T-cell (primary cell): ENCODE data around the gene PKD1L1. TPM values are rescaled to one million over a fixed set of nuclear protein-coding genes. Genes with fewer than 3 reads are reported as not detected.

Source experiments
- ATAC-seq, 4 experiments: fragments of 200-7000 bp in 3 of 4; fragments of 150-1000 bp in 1 of 4; cut with Tn5 transposase; replicated peaks in 1 of 4; 1 replicate in 3 of 4; 2 replicates in 1 of 4; pipeline ENCODE4 v1.10.0; 2021; ENCODE audit warnings: moderate library complexity in 3 of 4, mild to moderate bottlenecking in 2 of 4, moderate number of reproducible peaks in 1 of 4
- CTCF ChIA-PET, 2 donors: fragments of 300-600 bp; sonication (Branson Sonifier 250); formaldehyde crosslinking; loops; one replicate each; lab custom pipeline; 2022; ENCODE audit warnings: antibody characterized with exemption in 2 of 2; lab: Charles Lee
- POLR2A ChIA-PET, 2 donors: fragments of 300-600 bp; sonication (Branson Sonifier 250); formaldehyde crosslinking; loops; one replicate each; lab custom pipeline; 2022; ENCODE audit warnings: antibody characterized with exemption in 2 of 2; lab: Charles Lee
- DNase-seq, 35 experiments: peaks; one replicate each; pipeline versions ENCODE4 v3.0.0 to v3.0.0-alpha.2; 2013 to 2023
- H3K27ac ChIP-seq: one replicate; pipeline ENCODE4 v1.5.1; 2013; ENCODE audit warnings: low read length
- H3K27me3 ChIP-seq, 2 experiments: replicated peaks in 1 of 2; 1 replicate in 1 of 2; 2 replicates in 1 of 2; pipeline versions ENCODE4 v1.6.1 to v1.7.0; 2013; ENCODE audit warnings: low read length in 1 of 2, mixed read lengths in 1 of 2; ENCODE audit not compliant: control insufficient read depth in 2 of 2, insufficient read depth in 2 of 2; ENCODE audit errors: extremely low read depth in 1 of 2
- H3K36me3 ChIP-seq, 2 donors: 1 replicate in 1 of 2; 2 replicates in 1 of 2; pipeline versions ENCODE4 v1.6.1 to v1.7.0; 2013; ENCODE audit warnings: low read length in 1 of 2; ENCODE audit not compliant: control insufficient read depth in 2 of 2, insufficient read depth in 1 of 2; ENCODE audit errors: extremely low read depth in 1 of 2
- H3K4me1 ChIP-seq, 2 experiments: 1 replicate in 1 of 2; 2 replicates in 1 of 2; pipeline versions ENCODE4 v1.6.1 to v1.7.0; 2013; ENCODE audit warnings: low read length in 2 of 2, mixed read lengths in 1 of 2; ENCODE audit not compliant: insufficient read depth in 2 of 2, control insufficient read depth in 1 of 2; ENCODE audit errors: extremely low read depth in 1 of 2
- H3K4me3 ChIP-seq, 2 donors: 1 replicate in 1 of 2; 2 replicates in 1 of 2; pipeline versions ENCODE4 v1.5.1 to v1.7.0; 2013; ENCODE audit warnings: mild to moderate bottlenecking in 2 of 2, low read length in 1 of 2, moderate library complexity in 1 of 2; ENCODE audit not compliant: control insufficient read depth in 1 of 2; ENCODE audit errors: extremely low read depth in 1 of 2
- H3K9me3 ChIP-seq: 2 replicates; pipeline ENCODE4 v1.7.0; 2013
- H3K27ac Mint-ChIP-seq, 2 donors: one replicate each; pipeline ENCODE4 v1.8.0; 2020 to 2021; ENCODE audit warnings: mild to moderate bottlenecking in 2 of 2, mixed read lengths in 2 of 2
- H3K27me3 Mint-ChIP-seq, 2 donors: one replicate each; pipeline ENCODE4 v1.8.0; 2021 to 2022; ENCODE audit warnings: mixed read lengths in 2 of 2
- H3K36me3 Mint-ChIP-seq: one replicate; pipeline ENCODE4 v1.8.0; 2021; ENCODE audit warnings: mixed read lengths
- H3K4me1 Mint-ChIP-seq, 3 donors: one replicate each; pipeline ENCODE4 v1.8.0; 2020 to 2022; ENCODE audit warnings: mixed read lengths in 3 of 3, mild to moderate bottlenecking in 1 of 3
- H3K4me3 Mint-ChIP-seq, 3 donors: one replicate each; pipeline ENCODE4 v1.8.0; 2020 to 2022; ENCODE audit warnings: mild to moderate bottlenecking in 3 of 3, mixed read lengths in 3 of 3, moderate library complexity in 3 of 3
- H3K9me3 Mint-ChIP-seq, 3 donors: one replicate each; pipeline ENCODE4 v1.8.0; 2020 to 2022; ENCODE audit warnings: mixed read lengths in 3 of 3
- whole genome bisulfite sequencing: methylation state at CpG from one replicate; pipeline ENCODE4 v1.1.5; 2013; ENCODE audit warnings: missing lambda C conversion rate; ENCODE audit not compliant: insufficient coverage; 5-methylcytosine and 5-hydroxymethylcytosine counted together
- total RNA-seq, 35 experiments: library from RNA in 6 of 35; stranded (reverse) in 6 of 35; fragments of 120-200 nt in 1 of 35; gene quantifications; one replicate each; pipeline versions ENCODE4 v1.2.1 to v1.2.4 and lab custom pipeline; 2013 to 2026

The PKD1L1 gene
- total RNA-seq, 5 donors from 2014 or later (not counting 1 experiment from before 2014, with no cell fraction given), result 0.30 to 0.76 (median 0.38) TPM

DNA sequence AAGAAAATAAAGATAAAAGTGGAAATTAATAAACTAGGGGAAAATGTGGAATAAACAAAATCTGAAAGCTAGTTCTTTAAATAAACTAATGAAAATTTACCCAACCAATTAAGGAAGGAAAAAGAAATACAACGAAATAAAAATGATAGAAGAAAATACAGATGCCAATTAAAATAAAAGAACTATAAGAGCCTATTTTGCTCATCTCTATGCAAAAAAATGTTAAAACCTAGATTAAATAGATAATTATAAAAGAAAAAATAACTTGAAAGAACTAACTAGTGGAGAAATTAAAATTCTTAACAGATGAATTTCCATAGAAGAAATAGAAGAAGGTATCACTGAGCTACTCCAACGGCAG lies 32.7 kb downstream of the PKD1L1 start:
- Mint-ChIP-seq H3K4me3 (no peak overlapping the region), H3K4me1 (no peaks in the 10 kb centered on the region), H3K36me3 (peaks cover 13% of the 10 kb centered on the region), H3K27ac (no peak overlapping the region), H3K9me3 (peaks cover 0 to under 1% (median 0%) of the 10 kb centered on the region in 3 donors), H3K27me3 (peaks cover 2 to 4% of the 10 kb centered on the region in 2 donors)
- WGBS, result no CpG with 5 or more reads among the region's 2 CpGs
- Histone ChIP-seq H3K4me1 (no peaks in the 10 kb centered on the region), H3K9me3 (no peaks in the 10 kb centered on the region), H3K27me3 (peaks cover 0 to 3% of the 10 kb centered on the region in 2 experiments), H3K27ac (no peak overlapping the region), H3K36me3 (no peaks in the 10 kb centered on the region), H3K4me3 (no peak overlapping the region)
- no peak for ATAC-seq
- ChIA-PET CTCF (no interaction called here), POLR2A (no interaction called here)
- DNase-seq, result no peak

DNA sequence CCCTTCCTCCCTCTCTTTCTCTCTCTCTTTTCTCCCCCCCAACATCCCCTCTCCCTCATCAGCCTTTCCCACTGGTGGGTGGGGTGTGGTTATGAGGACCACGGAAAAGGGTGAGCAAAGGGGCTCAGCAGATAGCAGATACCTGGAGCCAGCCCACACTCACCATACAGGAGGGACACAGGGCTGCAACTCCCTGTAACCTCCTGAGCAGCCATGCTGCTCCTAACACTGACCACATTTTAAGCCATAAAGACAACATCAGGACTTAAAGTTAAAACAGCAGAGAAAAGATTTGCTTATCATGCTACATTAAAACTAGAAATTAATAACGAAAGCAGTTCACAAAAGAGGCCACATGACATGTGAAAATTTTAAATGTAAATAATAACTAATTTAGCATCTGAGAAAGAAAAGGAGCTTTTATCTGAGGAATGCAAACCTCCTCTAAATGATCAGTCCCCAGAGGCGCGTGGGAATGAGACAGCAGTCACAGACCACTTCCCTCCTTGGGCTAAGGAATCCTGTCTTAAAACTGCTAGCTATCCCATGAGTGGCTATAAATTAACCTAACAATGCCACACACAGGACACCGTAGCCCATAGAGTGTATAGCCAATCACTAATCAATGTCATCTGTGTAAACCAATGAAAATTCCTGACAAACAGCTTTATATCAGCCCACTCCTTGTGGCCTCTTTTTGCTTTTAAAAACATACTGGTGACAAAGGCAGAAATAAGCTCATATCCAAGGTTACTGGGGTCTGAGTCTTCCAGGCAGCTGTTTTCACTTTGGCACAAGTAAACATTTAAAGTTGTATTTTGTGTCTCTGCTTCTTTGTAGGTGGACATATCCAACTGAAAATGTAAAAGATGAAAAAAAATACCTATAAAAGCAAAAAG lies 33.3 kb downstream of the PKD1L1 start:
- no peaks in the 10 kb centered on the region for H3K36me3 ChIP-seq
- H3K4me3 ChIP-seq, result no peak overlapping the region
- 76% methylated on average over 3 of the region's 5 CpGs for WGBS
- ChIA-PET CTCF (no interaction called here), POLR2A (no interaction called here)
- peaks cover 13% of the 10 kb centered on the region for H3K36me3 Mint-ChIP-seq
- H3K4me1 Mint-ChIP-seq, result no peaks in the 10 kb centered on the region
- H3K9me3 ChIP-seq, result no peaks in the 10 kb centered on the region
- H3K27me3 ChIP-seq, result peaks cover 0 to 3% of the 10 kb centered on the region in 2 experiments
- no peak overlapping the region for H3K27ac ChIP-seq
- H3K27ac Mint-ChIP-seq, result no peak overlapping the region
- H3K4me1 ChIP-seq, result no peaks in the 10 kb centered on the region
- ATAC-seq (no peak), DNase-seq (no peak)
- H3K27me3 Mint-ChIP-seq, result peaks cover 2 to 4% of the 10 kb centered on the region in 2 donors
- no peak overlapping the region for H3K4me3 Mint-ChIP-seq
- no peaks in the 10 kb centered on the region for H3K9me3 Mint-ChIP-seq

DNA sequence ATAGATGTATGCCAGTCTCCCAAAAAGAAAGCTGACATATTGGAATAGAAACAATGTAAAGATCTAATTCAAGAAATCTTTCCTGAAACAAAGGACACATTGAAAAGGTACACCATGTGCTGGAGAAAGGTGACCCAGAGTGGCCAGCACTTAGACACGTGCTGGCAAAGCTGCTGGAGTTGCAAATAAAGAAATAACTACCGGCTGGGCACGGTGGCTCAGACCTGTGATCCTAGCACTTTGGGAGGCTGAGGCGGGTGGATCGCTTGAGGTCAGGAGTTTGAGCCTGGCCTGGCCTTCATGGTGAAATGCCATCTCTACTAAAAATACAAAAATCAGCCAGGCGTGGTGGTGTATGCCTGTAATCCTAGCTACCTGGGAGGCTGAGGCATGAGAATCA lies 35.9 kb downstream of the PKD1L1 start:
- Histone ChIP-seq H3K9me3 (no peaks in the 10 kb centered on the region), H3K4me1 (no peaks in the 10 kb centered on the region), H3K4me3 (no peak overlapping the region), H3K27me3 (peaks cover 0 to 3% of the 10 kb centered on the region in 2 experiments), H3K27ac (no peak overlapping the region), H3K36me3 (no peaks in the 10 kb centered on the region)
- CTCF ChIA-PET, result no interaction called here
- no peak for DNase-seq
- H3K4me1 Mint-ChIP-seq, result no peaks in the 10 kb centered on the region
- ATAC-seq, result no peak
- peaks cover 13% of the 10 kb centered on the region for H3K36me3 Mint-ChIP-seq
- no peaks in the 10 kb centered on the region for H3K9me3 Mint-ChIP-seq
- H3K27ac Mint-ChIP-seq, result no peak overlapping the region
- no peak overlapping the region for H3K4me3 Mint-ChIP-seq
- peaks cover 2 to 4% of the 10 kb centered on the region in 2 donors for H3K27me3 Mint-ChIP-seq
- 81% methylated on average over 2 of the region's 6 CpGs for WGBS
- POLR2A ChIA-PET, result no interaction called here

DNA sequence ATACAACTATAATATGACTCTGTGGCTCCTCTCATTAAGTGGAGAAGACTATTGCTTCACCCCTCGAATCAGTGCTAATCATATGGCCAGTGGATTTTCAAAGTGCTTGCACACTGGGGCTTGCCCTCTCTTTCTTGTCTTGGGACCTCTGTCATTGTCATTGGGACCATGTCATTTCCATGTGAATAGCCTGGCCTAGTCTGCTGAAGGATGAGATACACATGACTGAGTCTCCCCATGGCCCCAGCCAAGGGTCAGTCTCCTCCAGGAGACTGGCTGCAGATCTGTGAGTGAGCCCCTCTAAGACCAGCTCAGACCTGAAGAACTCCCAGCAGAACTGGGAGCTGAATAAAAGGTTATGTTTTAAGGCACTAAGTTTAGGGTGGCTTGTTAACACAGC lies 39.5 kb downstream of the PKD1L1 start:
- Histone ChIP-seq H3K36me3 (no peaks in the 10 kb centered on the region), H3K4me1 (no peaks in the 10 kb centered on the region), H3K27ac (no peak overlapping the region), H3K4me3 (no peak overlapping the region), H3K9me3 (no peaks in the 10 kb centered on the region), H3K27me3 (no peaks in the 10 kb centered on the region)
- DNase-seq (no peak), ATAC-seq (no peak)
- ChIA-PET CTCF (no interaction called here), POLR2A (no interaction called here)
- peaks cover 2 to 4% of the 10 kb centered on the region in 2 donors for H3K27me3 Mint-ChIP-seq
- peaks cover 7% of the 10 kb centered on the region for H3K36me3 Mint-ChIP-seq
- no peaks in the 10 kb centered on the region for H3K9me3 Mint-ChIP-seq
- 67% methylated on average over 1 of the region's 1 CpG for WGBS
- H3K4me1 Mint-ChIP-seq, result no peaks in the 10 kb centered on the region
- H3K4me3 Mint-ChIP-seq, result no peak overlapping the region
- H3K27ac Mint-ChIP-seq, result no peak overlapping the region

DNA sequence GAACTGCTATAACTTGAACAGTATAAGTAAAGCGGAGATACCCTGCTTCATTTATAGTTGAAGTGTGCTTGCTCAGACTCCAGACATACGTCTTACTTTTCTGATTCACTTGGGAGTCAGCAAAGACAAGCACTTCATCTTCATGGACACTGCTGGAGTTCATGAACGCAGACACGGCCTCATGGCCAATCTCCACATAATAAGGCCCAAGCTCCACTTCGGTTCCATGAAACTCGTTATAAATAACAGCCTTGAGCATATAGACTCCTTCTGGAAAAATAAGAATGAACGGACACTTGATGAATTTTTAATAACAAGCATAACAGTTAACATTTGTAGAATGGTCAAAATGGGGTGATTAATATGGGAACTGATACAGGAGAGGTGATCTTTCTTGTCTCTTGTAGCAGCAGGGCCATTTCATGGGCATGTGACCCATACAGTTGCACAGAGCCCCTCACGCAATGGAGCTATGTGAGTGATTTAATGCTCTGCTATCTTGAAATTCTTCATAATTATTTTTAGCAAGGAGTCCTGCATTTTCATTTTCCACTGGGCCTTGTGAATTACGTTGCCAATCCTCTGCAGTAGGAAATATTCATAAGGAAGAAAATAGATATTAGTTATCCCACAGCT lies 40.2 kb downstream of the PKD1L1 start:
- no peaks in the 10 kb centered on the region for H3K9me3 ChIP-seq
- Mint-ChIP-seq H3K27ac (no peak overlapping the region), H3K4me1 (no peaks in the 10 kb centered on the region), H3K36me3 (peaks cover 7% of the 10 kb centered on the region), H3K27me3 (peaks cover 2 to 4% of the 10 kb centered on the region in 2 donors), H3K4me3 (no peak overlapping the region), H3K9me3 (no peaks in the 10 kb centered on the region)
- H3K27ac ChIP-seq, result no peak overlapping the region
- H3K4me1 ChIP-seq, result no peaks in the 10 kb centered on the region
- ChIA-PET POLR2A (no interaction called here), CTCF (no interaction called here)
- no peak for DNase-seq
- ATAC-seq, result no peak
- H3K27me3 ChIP-seq, result no peaks in the 10 kb centered on the region
- H3K36me3 ChIP-seq, result no peaks in the 10 kb centered on the region
- WGBS, result 70% methylated on average over 2 of the region's 9 CpGs
- H3K4me3 ChIP-seq, result no peak overlapping the region

DNA sequence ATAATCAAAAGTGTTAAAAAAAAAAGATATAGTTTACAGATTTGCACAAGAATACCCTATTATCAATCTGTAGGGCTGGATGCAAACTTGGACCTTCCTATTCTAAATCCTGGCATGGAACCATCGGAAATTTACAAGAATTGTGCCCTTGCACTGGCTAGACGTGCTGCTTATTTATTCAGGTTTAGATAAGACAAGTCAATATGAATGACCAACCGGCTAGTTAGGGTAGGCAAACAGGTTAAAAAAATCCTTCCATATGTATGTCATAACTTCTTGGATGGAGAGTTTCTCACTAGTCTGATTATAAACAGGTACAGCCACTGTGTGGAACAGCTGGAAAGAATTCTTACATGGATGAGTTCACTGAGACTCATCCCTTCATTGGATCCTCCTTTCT lies 41.4 kb downstream of the PKD1L1 start:
- POLR2A ChIA-PET, result no interaction called here
- Mint-ChIP-seq H3K27ac (no peak overlapping the region), H3K9me3 (no peaks in the 10 kb centered on the region)

More for the DNA sequence above, 41.4 kb downstream of the PKD1L1 start:
- H3K4me3 Mint-ChIP-seq, result no peak overlapping the region
- Histone ChIP-seq H3K4me3 (no peak overlapping the region), H3K36me3 (no peaks in the 10 kb centered on the region), H3K4me1 (no peaks in the 10 kb centered on the region), H3K27me3 (no peaks in the 10 kb centered on the region), H3K9me3 (no peaks in the 10 kb centered on the region), H3K27ac (no peak overlapping the region)
- DNase-seq (no peak), ATAC-seq (no peak)
- H3K36me3 Mint-ChIP-seq, result peaks cover 4% of the 10 kb centered on the region
- CTCF ChIA-PET, result no interaction called here
- H3K27me3 Mint-ChIP-seq, result peaks cover under 1 to 2% of the 10 kb centered on the region in 2 donors
- WGBS, result no CpG with 5 or more reads among the region's 3 CpGs
- no peaks in the 10 kb centered on the region for H3K4me1 Mint-ChIP-seq
